KMS-11 (cell line): ENCODE data around the gene ALOX15B.

Source experiments
- H2AFZ ChIP-seq: fragments of 200-600 bp; sonication (generic); 2 replicates; pipeline ENCODE4 v1.6.1; 2016; ENCODE audit warnings: antibody characterized with exemption, mixed run types, low read depth
- H3K27ac ChIP-seq: fragments of 200-600 bp; sonication (generic); 2 replicates; pipeline ENCODE4 v1.6.1; 2016; ENCODE audit warnings: mild to moderate bottlenecking, mixed run types
- H3K27me3 ChIP-seq: fragments of 200-600 bp; sonication (generic); 2 replicates; pipeline ENCODE4 v1.6.1; 2017; ENCODE audit warnings: mild to moderate bottlenecking, low read depth, mixed run types, moderate library complexity; ENCODE audit not compliant: insufficient read depth
- H3K36me3 ChIP-seq: fragments of 200-600 bp; sonication (generic); 2 replicates; pipeline ENCODE4 v1.6.1; 2017; ENCODE audit warnings: mild to moderate bottlenecking, mixed run types; ENCODE audit not compliant: insufficient read depth
- H3K4me1 ChIP-seq: fragments of 200-600 bp; sonication (generic); 2 replicates; pipeline ENCODE4 v1.6.1; 2016; ENCODE audit warnings: mild to moderate bottlenecking, low read depth, mixed run types; ENCODE audit not compliant: poor library complexity, severe bottlenecking
- H3K4me2 ChIP-seq: fragments of 200-600 bp; sonication (generic); 2 replicates; pipeline ENCODE4 v1.7.0; 2016; ENCODE audit warnings: mild to moderate bottlenecking, mixed run types
- H3K4me3 ChIP-seq: fragments of 200-600 bp; sonication (generic); IDR thresholded peaks from 2 replicates; pipeline ENCODE4 v1.6.1; 2017; ENCODE audit warnings: low read depth, low read length, mixed read lengths; ENCODE audit not compliant: insufficient read depth
- H3K79me2 ChIP-seq: fragments of 200-600 bp; sonication (generic); 2 replicates; pipeline ENCODE4 v1.6.1; 2016; ENCODE audit warnings: low read depth, mixed run types; ENCODE audit not compliant: insufficient read depth
- H3K9ac ChIP-seq: fragments of 200-600 bp; sonication (generic); 2 replicates; pipeline ENCODE4 v1.6.1; 2016; ENCODE audit warnings: mild to moderate bottlenecking, mixed run types
- H4K20me1 ChIP-seq: fragments of 200-600 bp; sonication (generic); 2 replicates; pipeline ENCODE4 v1.6.1; 2016; ENCODE audit warnings: mild to moderate bottlenecking, mixed run types; ENCODE audit not compliant: insufficient read depth
- CTCF ChIP-seq: fragments of 200-600 bp; sonication (generic); conservative IDR thresholded peaks from 2 replicates; pipeline ENCODE4 v1.6.1; 2017; ENCODE audit warnings: low read depth, mild to moderate bottlenecking, antibody characterized with exemption, low read length, moderate library complexity, mixed read lengths

The ALOX15B gene

GRCh38 chr17:8012996-8013640 lies 25.7 kb upstream of the ALOX15B start:
- no peaks in the 10 kb centered on the region for H3K79me2 ChIP-seq
- H3K27ac ChIP-seq, result no peak overlapping the region
- H4K20me1 ChIP-seq, result no peaks in the 10 kb centered on the region
- H3K4me1 ChIP-seq, result no peaks in the 10 kb centered on the region
- no peak for TF ChIP-seq CTCF
- no peaks in the 10 kb centered on the region for H3K27me3 ChIP-seq
- H3K36me3 ChIP-seq, result no peaks in the 10 kb centered on the region
- H2AFZ ChIP-seq, result no peak overlapping the region
- no peak overlapping the region for H3K4me3 ChIP-seq
- no peak overlapping the region for H3K9ac ChIP-seq
- no peak overlapping the region for H3K4me2 ChIP-seq

- no peak for TF ChIP-seq CTCF
These were observed 24.9 kb upstream of the ALOX15B start for GRCh38 chr17:8013731-8014557.

GRCh38 chr17:8014558-8014850 lies 24.4 kb upstream of the ALOX15B start:
- H2AFZ ChIP-seq, result no peak overlapping the region
- no peak overlapping the region for H3K4me2 ChIP-seq
- H3K4me3 ChIP-seq, result no peak overlapping the region
- no peaks in the 10 kb centered on the region for H3K79me2 ChIP-seq
- no peak overlapping the region for H3K9ac ChIP-seq
- TF ChIP-seq CTCF, result no peak
- H3K27me3 ChIP-seq, result no peaks in the 10 kb centered on the region
- no peaks in the 10 kb centered on the region for H3K4me1 ChIP-seq
- no peak overlapping the region for H3K27ac ChIP-seq
- no peaks in the 10 kb centered on the region for H4K20me1 ChIP-seq
- H3K36me3 ChIP-seq, result no peaks in the 10 kb centered on the region

More at GRCh38 chr17:8013731-8014557, 24.9 kb upstream of the ALOX15B start:
- Histone ChIP-seq H2AFZ (no peak overlapping the region), H3K4me3 (no peak overlapping the region), H3K36me3 (no peaks in the 10 kb centered on the region), H3K4me1 (no peaks in the 10 kb centered on the region), H4K20me1 (no peaks in the 10 kb centered on the region), H3K9ac (no peak overlapping the region), H3K4me2 (no peak overlapping the region), H3K27me3 (no peaks in the 10 kb centered on the region), H3K27ac (no peak overlapping the region), H3K79me2 (no peaks in the 10 kb centered on the region)

- no peak overlapping the region for H2AFZ ChIP-seq
- H3K9ac ChIP-seq, result no peak overlapping the region
- TF ChIP-seq CTCF, result no peak
- no peaks in the 10 kb centered on the region for H4K20me1 ChIP-seq
- H3K36me3 ChIP-seq, result no peaks in the 10 kb centered on the region
- H3K4me2 ChIP-seq, result no peak overlapping the region
- H3K4me3 ChIP-seq, result no peak overlapping the region
- no peaks in the 10 kb centered on the region for H3K79me2 ChIP-seq
- H3K27me3 ChIP-seq, result no peaks in the 10 kb centered on the region
- H3K27ac ChIP-seq, result no peak overlapping the region
- no peaks in the 10 kb centered on the region for H3K4me1 ChIP-seq
These were observed 23.5 kb upstream of the ALOX15B start for GRCh38 chr17:8015236-8015956.
